ENCODE data around the gene CFAP410.

The CFAP410 gene

DNA sequence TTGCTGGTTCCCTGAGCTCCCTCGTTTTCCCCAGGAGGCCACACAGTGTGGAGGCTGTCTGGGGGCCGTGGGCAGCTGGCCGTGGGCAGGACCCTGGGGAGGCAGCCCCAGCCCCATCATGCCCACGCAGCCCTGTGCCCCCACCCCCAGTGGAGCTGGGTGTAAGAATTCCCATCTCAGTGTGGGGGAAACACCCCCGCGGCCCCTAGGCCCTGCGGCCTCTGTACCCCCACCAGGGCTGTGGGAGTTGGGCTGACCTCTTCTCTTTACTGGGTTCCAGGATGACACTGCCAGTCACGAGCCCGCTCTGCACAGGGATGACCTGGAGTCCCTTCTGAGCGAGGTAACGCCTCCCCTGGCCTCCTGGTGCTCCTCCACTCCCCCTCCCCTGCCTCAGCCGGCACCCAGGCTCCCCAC lies 43.1 kb downstream of the CFAP410 start:
- DNase-seq (ENCODE audit: low spot score): no peak
- H3K4me1 ChIP-seq (ENCODE audit: control insufficient read depth in 2 of 2, insufficient read depth in 1 of 2, low read depth in 1 of 2, low read length in 2 of 2): peaks cover 10 to 16% of the 10 kb centered on the region in 2 donors
- H3K27ac ChIP-seq (replicated peaks; ENCODE audit: low read length): no peak overlapping the region
- H3K4ac ChIP-seq (ENCODE audit: low read length): peak overlapping the region; percentile 53
- peak overlapping the region; percentile 48 for H3K18ac ChIP-seq (ENCODE audit: low read length)
- H3K9ac ChIP-seq (ENCODE audit: low read depth, low read length, poor library complexity): no peak overlapping the region
- H3K9me3 ChIP-seq (replicated peaks in 1 of 2; ENCODE audit: control insufficient read depth in 2 of 2, insufficient read depth in 1 of 2, low read depth in 1 of 2, low read length in 2 of 2): peaks cover 0 to 2% of the 10 kb centered on the region in 2 donors
- H3K14ac ChIP-seq (ENCODE audit: low read length): no peak overlapping the region
- peak overlapping the region; percentile 91 for H2AK5ac ChIP-seq (ENCODE audit: low read depth, low read length)
- no peak overlapping the region for H4K91ac ChIP-seq (ENCODE audit: low read depth, low read length, poor library complexity)
- H3K4me2 ChIP-seq (ENCODE audit: insufficient read depth, low read length, poor library complexity, severe bottlenecking): no peak overlapping the region
- H2BK5ac ChIP-seq (ENCODE audit: low read length): peak overlapping the region; percentile 82
- no peak overlapping the region for H3K23ac ChIP-seq (ENCODE audit: low read depth, low read length, poor library complexity)
- peak overlapping the region; percentile 81 for H2BK15ac ChIP-seq (ENCODE audit: low read length)
- peaks cover 0 to 18% (median 10%) of the 10 kb centered on the region in 3 experiments for H3K27me3 ChIP-seq (ENCODE audit: control insufficient read depth in 3 of 3, insufficient read depth in 3 of 3, low read depth in 1 of 3, low read length in 3 of 3)
- peaks cover 7% of the 10 kb centered on the region for H3K79me1 ChIP-seq (ENCODE audit: low read depth, low read length)
- no peaks in the 10 kb centered on the region for H3K36me3 ChIP-seq (replicated peaks in 1 of 2; ENCODE audit: control insufficient read depth in 2 of 2, insufficient read depth in 2 of 2, low read length in 2 of 2)
- H2AFZ ChIP-seq (ENCODE audit: low read length): peak overlapping the region; percentile 38
- no CpG with 5 or more reads among the region's 12 CpGs for WGBS, 2 donors (ENCODE audit: extremely low coverage in 2 of 2, insufficient read length in 2 of 2, insufficient replicate concordance in 1 of 2)
- H4K8ac ChIP-seq (ENCODE audit: low read depth, low read length): peak overlapping the region; percentile 43
- H2BK12ac ChIP-seq (ENCODE audit: low read length): no peak overlapping the region
- H2BK120ac ChIP-seq (ENCODE audit: low read depth, low read length): no peak overlapping the region
- H3K4me3 ChIP-seq (ENCODE audit: low read length in 2 of 2): no peak overlapping the region

DNA sequence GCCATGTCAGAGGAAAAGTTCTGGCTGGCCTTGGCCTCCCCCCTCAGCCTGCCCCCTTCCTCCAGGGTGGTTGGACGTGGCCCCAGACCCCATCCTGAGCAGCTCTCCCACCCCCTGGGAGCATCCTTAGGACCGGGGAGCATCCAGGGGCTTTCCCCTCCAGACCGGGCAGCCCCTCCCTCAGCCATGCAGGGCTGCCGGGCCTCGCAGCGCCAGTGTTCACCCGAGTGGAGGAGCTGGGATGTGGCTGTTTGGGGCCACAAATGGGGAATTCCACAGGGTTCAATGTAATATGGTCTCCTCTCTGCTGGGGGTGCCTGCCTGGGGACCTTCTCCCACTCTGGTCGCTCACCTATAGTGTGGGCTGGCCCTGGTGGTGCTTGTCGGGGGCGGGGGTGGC lies 43.5 kb downstream of the CFAP410 start:
- Histone ChIP-seq H4K8ac (ENCODE audit: low read depth, low read length) (no peak overlapping the region), H3K4me1 (ENCODE audit: control insufficient read depth in 2 of 2, insufficient read depth in 1 of 2, low read depth in 1 of 2, low read length in 2 of 2) (peaks cover 6 to 12% of the 10 kb centered on the region in 2 donors), H3K36me3 (replicated peaks in 1 of 2; ENCODE audit: control insufficient read depth in 2 of 2, insufficient read depth in 2 of 2, low read length in 2 of 2) (no peaks in the 10 kb centered on the region), H2AK5ac (ENCODE audit: low read depth, low read length) (peak overlapping the region; percentile 91), H3K14ac (ENCODE audit: low read length) (no peak overlapping the region), H3K27me3 (ENCODE audit: control insufficient read depth in 3 of 3, insufficient read depth in 3 of 3, low read depth in 1 of 3, low read length in 3 of 3) (peaks cover 0 to 18% (median 10%) of the 10 kb centered on the region in 3 experiments), H4K91ac (ENCODE audit: low read depth, low read length, poor library complexity) (no peak overlapping the region), H3K79me1 (ENCODE audit: low read depth, low read length) (peaks cover 3% of the 10 kb centered on the region), H3K9ac (ENCODE audit: low read depth, low read length, poor library complexity) (peak overlapping the region; percentile 60), H3K18ac (ENCODE audit: low read length) (peak overlapping the region; percentile 48), H3K27ac (replicated peaks; ENCODE audit: low read length) (no peak overlapping the region), H3K23ac (ENCODE audit: low read depth, low read length, poor library complexity) (no peak overlapping the region), H3K9me3 (replicated peaks in 1 of 2; ENCODE audit: control insufficient read depth in 2 of 2, insufficient read depth in 1 of 2, low read depth in 1 of 2, low read length in 2 of 2) (peaks cover 0 to 2% of the 10 kb centered on the region in 2 donors), H3K4me3 (ENCODE audit: low read length in 2 of 2) (no peak overlapping the region), H2BK12ac (ENCODE audit: low read length) (no peak overlapping the region), H2BK15ac (ENCODE audit: low read length) (peak overlapping the region; percentile 81), H2AFZ (ENCODE audit: low read length) (peak overlapping the region; percentile 38), H2BK120ac (ENCODE audit: low read depth, low read length) (no peak overlapping the region), H2BK5ac (ENCODE audit: low read length) (no peak overlapping the region), H3K4ac (ENCODE audit: low read length) (peak overlapping the region; percentile 53), H3K4me2 (ENCODE audit: insufficient read depth, low read length, poor library complexity, severe bottlenecking) (no peak overlapping the region)
- DNase-seq (ENCODE audit: low spot score): no peak
- no CpG with 5 or more reads among the region's 10 CpGs for WGBS, 2 donors (ENCODE audit: extremely low coverage in 2 of 2, insufficient read length in 2 of 2, insufficient replicate concordance in 1 of 2)

DNA sequence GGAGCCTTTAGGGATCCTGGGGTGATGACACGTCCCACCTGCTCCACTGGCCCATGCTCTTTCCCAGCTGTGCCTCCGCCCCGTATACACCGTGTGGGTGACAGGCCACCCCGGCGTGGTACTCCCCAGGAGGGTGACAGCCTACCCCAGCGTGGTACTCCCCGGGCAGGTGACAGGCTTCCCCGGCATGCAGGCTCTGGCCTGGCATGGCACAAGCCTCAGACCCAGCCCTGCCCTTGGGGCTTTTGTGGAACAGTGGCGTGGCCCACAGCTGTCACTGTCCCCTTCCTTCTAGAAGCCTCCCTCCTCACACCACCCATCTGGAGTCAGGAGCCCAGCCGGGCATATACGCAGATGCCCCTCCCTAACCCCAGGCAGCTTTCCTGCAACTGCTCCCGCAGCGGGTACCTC lies 44.0 kb downstream of the CFAP410 start:
- Histone ChIP-seq H3K23ac (ENCODE audit: low read depth, low read length, poor library complexity) (no peak overlapping the region), H3K79me1 (ENCODE audit: low read depth, low read length) (no peaks in the 10 kb centered on the region), H2BK120ac (ENCODE audit: low read depth, low read length) (no peak overlapping the region), H2BK12ac (ENCODE audit: low read length) (no peak overlapping the region), H3K36me3 (replicated peaks in 1 of 2; ENCODE audit: control insufficient read depth in 2 of 2, insufficient read depth in 2 of 2, low read length in 2 of 2) (no peaks in the 10 kb centered on the region), H3K4me3 (ENCODE audit: low read length in 2 of 2) (no peak overlapping the region), H3K4me1 (ENCODE audit: control insufficient read depth in 2 of 2, insufficient read depth in 1 of 2, low read depth in 1 of 2, low read length in 2 of 2) (peaks cover 6 to 12% of the 10 kb centered on the region in 2 donors), H3K14ac (ENCODE audit: low read length) (peak overlapping the region; percentile 75), H3K27ac (replicated peaks; ENCODE audit: low read length) (no peak overlapping the region), H2AK5ac (ENCODE audit: low read depth, low read length) (peak overlapping the region; percentile 91), H3K9me3 (replicated peaks in 1 of 2; ENCODE audit: control insufficient read depth in 2 of 2, insufficient read depth in 1 of 2, low read depth in 1 of 2, low read length in 2 of 2) (peaks cover 0 to 2% of the 10 kb centered on the region in 2 donors), H3K18ac (ENCODE audit: low read length) (peak overlapping the region; percentile 11), H2BK5ac (ENCODE audit: low read length) (no peak overlapping the region), H3K4ac (ENCODE audit: low read length) (no peak overlapping the region), H2BK15ac (ENCODE audit: low read length) (peak overlapping the region; percentile 49), H2AFZ (ENCODE audit: low read length) (peak overlapping the region; percentile 38), H3K9ac (ENCODE audit: low read depth, low read length, poor library complexity) (no peak overlapping the region), H4K8ac (ENCODE audit: low read depth, low read length) (no peak overlapping the region), H3K4me2 (ENCODE audit: insufficient read depth, low read length, poor library complexity, severe bottlenecking) (no peak overlapping the region), H3K27me3 (ENCODE audit: control insufficient read depth in 3 of 3, insufficient read depth in 3 of 3, low read depth in 1 of 3, low read length in 3 of 3) (peaks cover 0 to 18% (median 10%) of the 10 kb centered on the region in 3 experiments), H4K91ac (ENCODE audit: low read depth, low read length, poor library complexity) (no peak overlapping the region)
- no CpG with 5 or more reads among the region's 14 CpGs for WGBS, 2 donors (ENCODE audit: extremely low coverage in 2 of 2, insufficient read length in 2 of 2, insufficient replicate concordance in 1 of 2)
- no peak for DNase-seq (ENCODE audit: low spot score)

DNA sequence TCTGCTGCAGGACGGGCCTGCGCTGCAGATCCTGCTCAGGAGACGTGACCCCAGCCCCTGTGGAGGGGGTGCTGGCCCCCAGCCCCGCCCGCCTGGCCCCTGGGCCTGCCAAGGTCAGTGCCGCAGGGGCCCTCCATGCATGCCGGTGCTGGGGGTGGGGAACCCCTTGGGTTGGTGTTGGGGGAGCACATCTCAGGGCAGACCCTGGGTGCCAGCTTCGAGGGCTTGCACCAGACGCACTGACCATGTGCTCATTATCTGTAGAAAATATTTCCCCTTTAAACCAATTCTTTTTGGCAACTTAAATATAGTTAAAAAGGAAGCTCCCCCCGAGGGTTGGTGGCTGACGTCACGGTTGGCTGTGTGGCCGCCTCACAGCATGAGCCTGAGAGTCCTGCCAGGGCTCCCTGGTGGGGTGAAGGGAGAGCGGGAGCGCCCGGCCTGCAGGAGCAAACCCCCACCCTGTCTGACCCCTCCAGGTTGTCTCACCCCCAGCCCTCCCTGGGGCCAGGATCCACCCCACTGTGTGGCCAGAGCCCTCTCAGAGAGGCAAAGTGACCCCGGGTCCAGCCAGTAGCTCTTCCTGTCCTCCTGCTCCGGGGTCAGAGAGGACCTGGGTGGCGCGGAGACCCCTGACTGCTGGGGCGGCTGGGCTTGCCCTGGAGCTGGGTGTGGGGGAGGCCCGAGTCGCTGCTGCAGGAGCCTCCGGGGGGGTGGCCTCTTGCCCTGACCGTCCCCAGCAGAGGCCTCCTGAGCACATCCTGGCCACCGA lies 44.6 kb downstream of the CFAP410 start:
- no peaks in the 10 kb centered on the region for H3K79me1 ChIP-seq (ENCODE audit: low read depth, low read length)
- peaks cover 0 to 23% (median 10%) of the 10 kb centered on the region in 3 experiments for H3K27me3 ChIP-seq (ENCODE audit: control insufficient read depth in 3 of 3, insufficient read depth in 3 of 3, low read depth in 1 of 3, low read length in 3 of 3)
- H3K18ac ChIP-seq (ENCODE audit: low read length): peak overlapping the region; percentile 11
- no peak overlapping the region for H3K23ac ChIP-seq (ENCODE audit: low read depth, low read length, poor library complexity)
- no peak overlapping the region for H3K27ac ChIP-seq (replicated peaks; ENCODE audit: low read length)
- no peak overlapping the region for H2BK120ac ChIP-seq (ENCODE audit: low read depth, low read length)
- no peak for DNase-seq (ENCODE audit: low spot score)
- peak overlapping the region; percentile 44 for H3K9ac ChIP-seq (ENCODE audit: low read depth, low read length, poor library complexity)
- H3K9me3 ChIP-seq (replicated peaks in 1 of 2; ENCODE audit: control insufficient read depth in 2 of 2, insufficient read depth in 1 of 2, low read depth in 1 of 2, low read length in 2 of 2): peaks cover 0 to 2% of the 10 kb centered on the region in 2 donors
- H3K4me3 ChIP-seq (ENCODE audit: low read length in 2 of 2): no peak overlapping the region
- H4K91ac ChIP-seq (ENCODE audit: low read depth, low read length, poor library complexity): no peak overlapping the region
- H3K4me2 ChIP-seq (ENCODE audit: insufficient read depth, low read length, poor library complexity, severe bottlenecking): no peak overlapping the region
- no CpG with 5 or more reads among the region's 26 CpGs for WGBS, 2 donors (ENCODE audit: extremely low coverage in 2 of 2, insufficient read length in 2 of 2, insufficient replicate concordance in 1 of 2)
- H2AK5ac ChIP-seq (ENCODE audit: low read depth, low read length): peak overlapping the region; percentile 91
- peaks cover 6 to 12% of the 10 kb centered on the region in 2 donors for H3K4me1 ChIP-seq (ENCODE audit: control insufficient read depth in 2 of 2, insufficient read depth in 1 of 2, low read depth in 1 of 2, low read length in 2 of 2)
- H2BK5ac ChIP-seq (ENCODE audit: low read length): no peak overlapping the region
- H2BK12ac ChIP-seq (ENCODE audit: low read length): no peak overlapping the region
- H3K14ac ChIP-seq (ENCODE audit: low read length): no peak overlapping the region
- peak overlapping the region; percentile 49 for H2BK15ac ChIP-seq (ENCODE audit: low read length)
- no peak overlapping the region for H2AFZ ChIP-seq (ENCODE audit: low read length)
- no peak overlapping the region for H4K8ac ChIP-seq (ENCODE audit: low read depth, low read length)
- no peaks in the 10 kb centered on the region for H3K36me3 ChIP-seq (replicated peaks in 1 of 2; ENCODE audit: control insufficient read depth in 2 of 2, insufficient read depth in 2 of 2, low read length in 2 of 2)
- H3K4ac ChIP-seq (ENCODE audit: low read length): no peak overlapping the region

Data from neuronal stem cell (in vitro differentiated cells).